Parathyroid adenoma (tissue), 2 donors: Measurements from ENCODE around the gene PGM1.
A peak's percentile ranks its signal among the peaks of the same experiment; 100 is the strongest.
"Not testable (repeated sequence)": the region's sequence is repeated elsewhere in the genome, so short reads cannot be mapped to it uniquely, and the experiment has no call there.

Source experiments
- H2AFZ ChIP-seq: fragments of 300-600 bp; sonication (generic); one replicate; pipeline ENCODE4 v1.7.0; 2017; ENCODE audit warnings: antibody characterized with exemption, mild to moderate bottlenecking
- H3K27ac ChIP-seq: fragments of 300-600 bp; sonication (generic); one replicate; pipeline ENCODE4 v1.7.0; 2017
- H3K27me3 ChIP-seq: fragments of 300-600 bp; sonication (generic); one replicate; pipeline ENCODE4 v1.7.0; 2017; ENCODE audit warnings: low read length; ENCODE audit not compliant: control insufficient read depth, insufficient read depth
- H3K36me3 ChIP-seq: fragments of 300-600 bp; sonication (generic); one replicate; pipeline ENCODE4 v1.7.0; 2017; ENCODE audit warnings: low read length; ENCODE audit not compliant: control insufficient read depth, insufficient read depth
- H3K4me1 ChIP-seq: fragments of 300-600 bp; sonication (generic); one replicate; pipeline ENCODE4 v1.7.0; 2017; ENCODE audit warnings: control low read depth
- H3K4me2 ChIP-seq: fragments of 300-600 bp; sonication (generic); one replicate; pipeline ENCODE4 v1.7.0; 2017; ENCODE audit warnings: low read length
- H3K4me3 ChIP-seq: fragments of 300-600 bp; sonication (generic); one replicate; pipeline ENCODE4 v1.7.0; 2017; ENCODE audit warnings: low read depth, low read length
- H3K79me2 ChIP-seq: fragments of 300-600 bp; sonication (generic); one replicate; pipeline ENCODE4 v1.7.0; 2017; ENCODE audit warnings: control low read depth
- H3K9ac ChIP-seq: fragments of 300-600 bp; sonication (generic); one replicate; pipeline ENCODE4 v1.7.0; 2017; ENCODE audit warnings: mild to moderate bottlenecking
- H3K9me3 ChIP-seq: fragments of 300-600 bp; sonication (generic); one replicate; pipeline ENCODE4 v1.7.0; 2017; ENCODE audit warnings: low read length; ENCODE audit not compliant: control insufficient read depth
- TF ChIP-seq, protein P1 (sequence below): fragments of 300-600 bp; sonication (generic); IDR thresholded peaks from one replicate; pipeline ENCODE4 v1.7.0; 2017; ENCODE audit warnings: antibody characterized with exemption, mild to moderate bottlenecking
- donor health status: primary hyperparathyroidism.

PGM1 gene

DNA sequence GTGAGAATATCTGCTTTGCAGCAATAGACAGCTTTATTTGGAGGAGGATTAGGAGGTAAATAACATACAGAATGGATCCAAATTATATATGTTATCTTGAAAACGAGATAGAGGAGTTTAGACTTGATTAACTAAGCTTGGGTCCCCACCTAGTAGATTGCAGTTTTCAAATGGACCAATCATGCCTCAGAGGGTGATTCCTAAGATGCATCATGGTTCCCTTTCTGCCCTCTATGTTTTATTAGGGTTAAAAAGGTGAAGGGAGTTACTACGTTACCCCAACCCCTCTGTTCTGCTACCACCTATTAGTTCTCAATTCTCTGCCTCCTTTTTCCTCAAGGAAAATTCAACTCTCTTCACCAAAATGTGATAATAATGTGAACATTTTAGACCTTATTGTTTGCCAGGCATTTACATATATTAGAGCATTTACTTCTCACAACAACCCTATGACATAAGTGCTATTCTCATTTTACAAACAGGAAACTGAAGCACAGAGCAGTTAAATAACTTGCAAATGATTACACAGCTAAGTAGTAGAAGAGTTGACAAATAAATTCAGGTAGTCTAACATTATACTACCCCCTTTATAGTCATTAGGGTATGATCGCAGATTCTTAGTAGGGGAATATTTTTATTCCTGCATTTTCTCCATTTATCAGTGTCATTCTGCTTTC is 23.4 kb upstream of the PGM1 start:
- no peak overlapping the region for H3K9ac ChIP-seq
- H3K4me3 ChIP-seq = no peak overlapping the region
- no peak overlapping the region for H3K27ac ChIP-seq
- H3K36me3 ChIP-seq = no peaks in the 10 kb centered on the region
- no peaks in the 10 kb centered on the region for H3K9me3 ChIP-seq
- H2AFZ ChIP-seq = no peak overlapping the region
- no peaks in the 10 kb centered on the region for H3K27me3 ChIP-seq
- H3K4me1 ChIP-seq = no peaks in the 10 kb centered on the region
- no peak overlapping the region for H3K4me2 ChIP-seq
- TF ChIP-seq, protein P1, sequence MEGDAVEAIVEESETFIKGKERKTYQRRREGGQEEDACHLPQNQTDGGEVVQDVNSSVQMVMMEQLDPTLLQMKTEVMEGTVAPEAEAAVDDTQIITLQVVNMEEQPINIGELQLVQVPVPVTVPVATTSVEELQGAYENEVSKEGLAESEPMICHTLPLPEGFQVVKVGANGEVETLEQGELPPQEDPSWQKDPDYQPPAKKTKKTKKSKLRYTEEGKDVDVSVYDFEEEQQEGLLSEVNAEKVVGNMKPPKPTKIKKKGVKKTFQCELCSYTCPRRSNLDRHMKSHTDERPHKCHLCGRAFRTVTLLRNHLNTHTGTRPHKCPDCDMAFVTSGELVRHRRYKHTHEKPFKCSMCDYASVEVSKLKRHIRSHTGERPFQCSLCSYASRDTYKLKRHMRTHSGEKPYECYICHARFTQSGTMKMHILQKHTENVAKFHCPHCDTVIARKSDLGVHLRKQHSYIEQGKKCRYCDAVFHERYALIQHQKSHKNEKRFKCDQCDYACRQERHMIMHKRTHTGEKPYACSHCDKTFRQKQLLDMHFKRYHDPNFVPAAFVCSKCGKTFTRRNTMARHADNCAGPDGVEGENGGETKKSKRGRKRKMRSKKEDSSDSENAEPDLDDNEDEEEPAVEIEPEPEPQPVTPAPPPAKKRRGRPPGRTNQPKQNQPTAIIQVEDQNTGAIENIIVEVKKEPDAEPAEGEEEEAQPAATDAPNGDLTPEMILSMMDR = no peak
- no peaks in the 10 kb centered on the region for H3K79me2 ChIP-seq

DNA sequence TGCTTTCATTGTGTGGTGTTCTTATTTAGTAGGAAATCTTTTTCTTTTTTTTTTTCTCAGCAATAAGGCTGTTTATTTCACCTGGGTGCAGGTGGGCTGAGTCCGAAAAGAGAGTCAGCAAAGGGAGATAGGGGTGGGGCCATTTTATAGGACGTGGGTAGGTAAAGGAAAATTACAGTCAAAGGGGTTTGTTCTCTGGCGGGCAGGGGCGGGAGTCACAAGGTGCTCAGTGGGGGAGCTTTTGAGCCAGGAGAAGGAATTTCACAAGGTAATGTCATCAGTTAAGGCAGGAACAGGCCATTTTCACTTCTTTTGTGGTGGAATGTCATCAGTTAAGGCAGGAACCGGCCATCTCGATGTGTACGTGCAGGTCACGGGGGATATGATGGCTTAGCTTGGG is 20.5 kb upstream of the PGM1 start:
- H3K36me3 ChIP-seq, H3K4me3 ChIP-seq: not testable (repeated sequence)

DNA sequence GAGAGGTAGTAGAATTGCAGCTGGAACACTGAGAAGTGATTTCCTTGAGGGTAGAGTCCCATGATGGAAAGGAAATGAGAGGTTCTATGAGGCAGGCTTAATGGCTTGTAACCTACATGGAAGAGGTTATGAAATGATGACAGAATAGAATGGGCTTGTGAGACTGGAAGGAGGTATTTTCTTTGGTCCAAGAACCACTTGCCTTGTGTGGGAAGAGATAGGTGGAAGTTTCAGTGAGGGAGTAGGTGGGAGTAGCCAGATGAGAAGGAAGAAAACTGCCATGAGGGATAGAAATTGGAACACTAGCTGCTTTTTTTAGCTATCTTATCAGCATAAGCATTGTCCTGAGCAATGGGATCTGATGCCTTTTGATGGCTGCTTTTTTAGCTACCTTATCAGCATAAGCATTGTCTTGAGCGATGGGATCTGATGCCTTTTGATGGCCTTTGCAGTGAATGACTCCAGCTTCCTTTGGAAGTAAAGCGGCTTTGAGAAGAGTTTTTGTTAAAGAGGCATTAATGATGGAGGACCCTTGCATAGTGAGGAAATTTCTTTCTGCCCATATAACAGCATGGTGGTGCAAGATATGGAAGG is 18.9 kb upstream of the PGM1 start:
- not testable (repeated sequence) for H3K27me3 ChIP-seq, H3K27ac ChIP-seq, H3K79me2 ChIP-seq, H3K9ac ChIP-seq, H3K4me1 ChIP-seq, H3K4me2 ChIP-seq, H3K36me3 ChIP-seq, H2AFZ ChIP-seq, H3K4me3 ChIP-seq, H3K9me3 ChIP-seq

More for the DNA sequence above, 20.5 kb upstream of the PGM1 start:
- not testable (repeated sequence) for H2AFZ ChIP-seq, H3K9ac ChIP-seq, H3K27me3 ChIP-seq, H3K9me3 ChIP-seq, H3K79me2 ChIP-seq, H3K27ac ChIP-seq, H3K4me2 ChIP-seq, H3K4me1 ChIP-seq

DNA sequence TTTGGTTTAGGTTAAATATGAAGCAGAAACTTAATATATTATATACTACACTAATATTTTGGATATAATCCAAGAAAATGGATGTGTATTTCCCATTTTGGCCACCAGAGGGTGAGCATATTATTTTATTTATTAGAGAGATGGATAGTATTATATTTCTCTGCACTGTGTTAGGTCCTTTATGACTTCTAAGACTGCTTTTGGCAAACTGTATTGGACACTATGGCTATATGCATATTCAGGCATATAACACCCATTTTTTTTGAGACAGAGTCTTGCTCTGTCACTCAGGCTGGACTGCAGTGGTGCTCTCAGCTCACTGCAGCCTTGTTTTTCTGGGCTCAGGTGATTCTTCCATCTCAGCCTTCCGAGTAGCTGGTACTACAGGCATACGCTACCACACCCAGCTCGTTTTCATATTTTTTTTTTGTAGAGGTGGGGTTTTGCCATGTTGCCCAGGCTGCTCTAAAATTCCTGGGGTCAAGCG is 17.8 kb upstream of the PGM1 start:
- H3K79me2 ChIP-seq = no peaks in the 10 kb centered on the region
- H3K9me3 ChIP-seq = no peaks in the 10 kb centered on the region
- H3K4me3 ChIP-seq = no peak overlapping the region
- H3K4me1 ChIP-seq = no peaks in the 10 kb centered on the region
- H3K36me3 ChIP-seq = no peaks in the 10 kb centered on the region
- no peak overlapping the region for H3K9ac ChIP-seq
- H3K27ac ChIP-seq = no peak overlapping the region
- no peak overlapping the region for H3K4me2 ChIP-seq
- TF ChIP-seq, protein P1 = peak; percentile 68
- no peaks in the 10 kb centered on the region for H3K27me3 ChIP-seq
- H2AFZ ChIP-seq = no peak overlapping the region

DNA sequence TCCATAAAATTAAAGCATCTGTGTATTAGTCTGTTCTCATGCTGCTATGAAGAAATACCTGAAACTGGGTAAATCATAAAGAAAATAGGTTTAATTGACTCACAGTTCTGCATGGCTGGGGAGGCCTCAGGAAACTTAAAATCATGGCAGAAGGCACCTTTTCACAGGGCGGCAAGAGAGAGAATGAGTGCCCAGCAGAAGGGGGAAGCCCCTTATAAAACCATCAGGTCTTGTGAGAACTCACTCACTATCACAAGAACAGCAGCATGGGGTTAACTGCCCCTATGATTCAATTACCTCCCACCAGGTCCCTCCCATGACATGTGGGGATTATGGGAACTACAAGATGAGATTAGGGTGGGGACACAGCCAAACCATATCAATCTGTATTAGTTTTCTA is 6.9 kb upstream of the PGM1 start:
- H3K27ac ChIP-seq, H3K9me3 ChIP-seq, H2AFZ ChIP-seq, H3K4me2 ChIP-seq, H3K4me3 ChIP-seq, H3K79me2 ChIP-seq, H3K4me1 ChIP-seq, H3K27me3 ChIP-seq, H3K9ac ChIP-seq, H3K36me3 ChIP-seq: not testable (repeated sequence)

DNA sequence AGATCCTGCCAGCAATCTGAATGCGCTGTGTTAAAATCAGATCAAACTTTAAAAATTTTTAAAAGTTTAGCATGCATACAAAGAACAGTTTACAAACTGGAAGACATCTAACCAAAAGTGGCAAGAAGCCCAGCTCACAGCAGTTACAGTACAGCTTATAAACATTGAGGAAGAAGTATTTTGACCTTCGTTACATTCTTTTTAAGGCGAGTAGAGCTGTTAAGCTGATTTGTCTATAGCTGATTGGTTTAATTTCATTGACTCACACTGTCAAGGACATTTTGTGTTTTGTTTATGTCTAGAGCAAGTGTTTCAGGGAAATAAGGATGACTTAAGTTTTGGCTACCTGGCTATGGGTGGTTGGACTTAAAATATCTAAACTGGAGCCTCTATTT is 3.0 kb upstream of the PGM1 start:
- H3K36me3 ChIP-seq = no peaks in the 10 kb centered on the region
- H3K4me2 ChIP-seq = no peak overlapping the region
- H3K27me3 ChIP-seq = no peaks in the 10 kb centered on the region
- no peak overlapping the region for H3K27ac ChIP-seq
- no peak overlapping the region for H3K9ac ChIP-seq
- H2AFZ ChIP-seq = no peak overlapping the region
- H3K79me2 ChIP-seq = no peaks in the 10 kb centered on the region
- H3K4me1 ChIP-seq = no peaks in the 10 kb centered on the region
- TF ChIP-seq, protein P1 = no peak
- H3K4me3 ChIP-seq = no peak overlapping the region
- H3K9me3 ChIP-seq = no peaks in the 10 kb centered on the region
